SW480 (cell line): ENCODE measurements around the gene FBLN2.
"Not testable (repeated sequence)": the region's sequence is repeated elsewhere in the genome, so short reads cannot be mapped to it uniquely, and the experiment has no call there.

Source experiments
- DNase-seq: peaks from one replicate; pipeline ENCODE4 v3.0.0-alpha.2; 2016; ENCODE audit warnings: low spot score

FBLN2 gene

GRCh38 chr3:13513913-13514517 lies 34.9 kb upstream of the FBLN2 start:
- no peak for DNase-seq

- no peak for DNase-seq
Observed at GRCh38 chr3:13514639-13515435, 34.1 kb upstream of the FBLN2 start.

GRCh38 chr3:13515786-13516759 lies 32.9 kb upstream of the FBLN2 start:
- no peak for DNase-seq

- no peak for DNase-seq
Observed at GRCh38 chr3:13516760-13517135, 32.2 kb upstream of the FBLN2 start.

- no peak for DNase-seq
Observed at GRCh38 chr3:13517253-13517977, 31.5 kb upstream of the FBLN2 start.

- no peak for DNase-seq
Observed at GRCh38 chr3:13518516-13518953, 30.4 kb upstream of the FBLN2 start.

- DNase-seq: no peak
Observed at GRCh38 chr3:13519006-13519791, 29.7 kb upstream of the FBLN2 start.

- no peak for DNase-seq
Observed at GRCh38 chr3:13520326-13520880, 28.5 kb upstream of the FBLN2 start.

GRCh38 chr3:13521309-13521708 lies 27.6 kb upstream of the FBLN2 start:
- DNase-seq: no peak

GRCh38 chr3:13521749-13522148 lies 27.2 kb upstream of the FBLN2 start:
- DNase-seq: not testable (repeated sequence)

- no peak for DNase-seq
Observed at GRCh38 chr3:13522236-13522635, 26.7 kb upstream of the FBLN2 start.

- no peak for DNase-seq
Observed at GRCh38 chr3:13524979-13525669, 23.8 kb upstream of the FBLN2 start.

GRCh38 chr3:13525827-13526625 lies 22.9 kb upstream of the FBLN2 start:
- DNase-seq: no peak

- DNase-seq: no peak
Observed at GRCh38 chr3:13526626-13526949, 22.3 kb upstream of the FBLN2 start.

- no peak for DNase-seq
Observed at GRCh38 chr3:13528217-13528867, 20.6 kb upstream of the FBLN2 start.

- no peak for DNase-seq
Observed at GRCh38 chr3:13529196-13530112, 19.5 kb upstream of the FBLN2 start.

- DNase-seq: no peak
Observed at GRCh38 chr3:13530241-13531009, 18.5 kb upstream of the FBLN2 start.
